K562 (cell line): ENCODE measurements around the gene FAM83G. TPM values are rescaled to one million over a fixed set of nuclear protein-coding genes. Genes with fewer than 3 reads are reported as not detected.
A peak's percentile ranks its signal among the peaks of the same experiment; 100 is the strongest.

Experiments used
- ATAC-seq: fragments of 200-7000 bp; cut with Tn5 transposase; 3 replicates; pipeline ENCODE4 v1.9.1; 2020; ENCODE audit warnings: moderate library complexity
- BruUV-seq: library from RNA; stranded (reverse); fragments of 400-500 nt; replicated peaks from 2 replicates; lab custom pipeline; 2021; lab: Mats Ljungman, UMichigan
- CTCF ChIA-PET: fragments of 300-600 bp; formaldehyde crosslinking; extraction: SDS; loops from one replicate; lab custom pipeline; 2021; ENCODE audit warnings: low intra/inter-chr PET ratio; lab: Yijun Ruan, JAX
- POLR2A ChIA-PET: fragments of 300-600, 350-650 bp; sonication (Branson Sonifier 250); formaldehyde crosslinking; extraction: SDS; loops from one replicate; lab custom pipeline; 2021; ENCODE audit warnings: antibody characterized with exemption, inconsistent platforms; lab: Yijun Ruan, JAX
- DNase-seq, 4 experiments: peaks; one replicate each; pipeline versions ENCODE4 v3.0.0 to v3.0.0-alpha.2; 2011 to 2018; ENCODE audit warnings: low spot score in 3 of 4, mixed read lengths in 3 of 4; ENCODE audit errors: extremely low read depth in 1 of 4
- FAIRE-seq: peaks from 2 replicates; lab custom pipeline; 2011; peaks lifted over from hg19 to GRCh38; lab: Jason Lieb, UNC
- H2AFZ ChIP-seq: 2 replicates; pipeline ENCODE4 v1.6.0; 2011; ENCODE audit warnings: low read depth, low read length, control low read depth, inconsistent platforms
- H3K27ac ChIP-seq: fragments of 200-600 bp; 3 replicates; pipeline ENCODE4 v1.8.0; 2011; ENCODE audit warnings: low read depth, mild to moderate bottlenecking, control low read depth, inconsistent platforms, low read length, moderate library complexity, mixed read lengths; ENCODE audit errors: extremely low read depth
- H3K27me3 ChIP-seq, 2 experiments: fragments of 300-600 bp in 1 of 2; 2 replicates in 1 of 2; 3 replicates in 1 of 2; pipeline versions ENCODE4 v1.6.0 to v1.8.0; 2011; ENCODE audit warnings: inconsistent platforms in 2 of 2, low read length in 2 of 2, mild to moderate bottlenecking in 1 of 2, mixed read lengths in 1 of 2, moderate library complexity in 1 of 2; ENCODE audit not compliant: control insufficient read depth in 2 of 2, insufficient read depth in 2 of 2
- H3K36me3 ChIP-seq: fragments of 300-600 bp; 3 replicates; pipeline ENCODE4 v1.8.0; 2011; ENCODE audit warnings: mild to moderate bottlenecking, low read length, inconsistent platforms; ENCODE audit not compliant: control insufficient read depth, insufficient read depth
- H3K4me1 ChIP-seq, 2 experiments: fragments of 200-600 bp in 1 of 2; replicated peaks in 1 of 2; 2 replicates in 1 of 2; 3 replicates in 1 of 2; pipeline versions ENCODE4 v1.5.1 to v1.8.0; 2011; ENCODE audit warnings: inconsistent platforms in 2 of 2, low read length in 2 of 2, mild to moderate bottlenecking in 1 of 2, mixed read lengths in 1 of 2, moderate library complexity in 1 of 2; ENCODE audit not compliant: control insufficient read depth in 2 of 2, insufficient read depth in 2 of 2
- H3K4me2 ChIP-seq: 2 replicates; pipeline ENCODE4 v1.6.1; 2011; ENCODE audit warnings: low read length, control low read depth, inconsistent platforms, mixed read lengths; ENCODE audit not compliant: insufficient read depth
- H3K4me3 ChIP-seq: fragments of 200-600 bp; sonication (generic), shearing (Covaris generic); 2 replicates; pipeline ENCODE4 v1.5.1; 2016; ENCODE audit warnings: control low read depth, inconsistent platforms
- H3K79me2 ChIP-seq: fragments of 200-600 bp; 3 replicates; pipeline ENCODE4 v1.8.0; 2011; ENCODE audit warnings: low read length, inconsistent platforms; ENCODE audit not compliant: control insufficient read depth, insufficient read depth
- H3K9ac ChIP-seq, 2 experiments: 2 replicates each; pipeline versions ENCODE4 v1.6.0 to v1.6.1; 2011; ENCODE audit warnings: low read depth in 2 of 2, low read length in 2 of 2, control low read depth in 1 of 2, inconsistent platforms in 1 of 2, mild to moderate bottlenecking in 1 of 2, mixed read lengths in 1 of 2; ENCODE audit not compliant: insufficient read depth in 1 of 2
- H3K9me1 ChIP-seq: one replicate; pipeline ENCODE4 v1.6.0; 2011; ENCODE audit warnings: inconsistent platforms, mild to moderate bottlenecking, low read length, moderate library complexity; ENCODE audit not compliant: control insufficient read depth, insufficient read depth
- H3K9me3 ChIP-seq: replicated peaks from 2 replicates; pipeline ENCODE4 v1.5.1; 2011; ENCODE audit warnings: low read depth, low read length, inconsistent platforms; ENCODE audit not compliant: control insufficient read depth, insufficient read depth
- H4K20me1 ChIP-seq: replicated peaks from 2 replicates; pipeline ENCODE4 v1.6.1; 2011; ENCODE audit warnings: low read length, inconsistent platforms, mixed read lengths; ENCODE audit not compliant: control insufficient read depth, insufficient read depth
- BACH1 ChIP-seq: fragments of 200-800 bp; sonication (Bioruptor generic); IDR thresholded peaks from 2 replicates; pipeline ENCODE4 v1.6.1; 2016; ENCODE audit warnings: missing genetic modification characterization, missing compliant biosample characterization
- DDX20 ChIP-seq: fragments of 450-650 bp; IDR thresholded peaks from 2 replicates; pipeline ENCODE4 v1.6.1; 2016; ENCODE audit warnings: missing genetic modification characterization, low read depth, mild to moderate bottlenecking, missing compliant biosample characterization, moderate library complexity
- MAX ChIP-seq: sonication (generic); formaldehyde crosslinking; IDR thresholded peaks from 2 replicates; pipeline ENCODE4 v1.9.0; 2022; ENCODE audit warnings: mild to moderate bottlenecking, missing genetic modification reagents
- REST ChIP-seq, 2 experiments: fragments of 450-650 bp; formaldehyde crosslinking in 1 of 2; IDR thresholded peaks; 2 replicates each; pipeline versions ENCODE4 v1.4.0 to v1.6.1; 2014 to 2020; ENCODE audit warnings: mild to moderate bottlenecking in 2 of 2, borderline replicate concordance in 1 of 2, low read depth in 1 of 2
- SIN3A ChIP-seq, 2 experiments: fragments of 150-350 bp in 1 of 2; IDR thresholded peaks; 2 replicates each; pipeline ENCODE4 v1.6.1; 2011 to 2016; ENCODE audit warnings: borderline replicate concordance in 2 of 2, low read depth in 2 of 2, low read length in 2 of 2, mild to moderate bottlenecking in 2 of 2, moderate library complexity in 2 of 2; ENCODE audit not compliant: control insufficient read depth in 1 of 2
- ZNF263 ChIP-seq: sonication (generic); formaldehyde crosslinking; IDR thresholded peaks from 2 replicates; pipeline ENCODE4 v1.8.0; 2022; ENCODE audit warnings: mild to moderate bottlenecking, missing genetic modification reagents, borderline replicate concordance
- ZNF707 ChIP-seq: fragments of 250-450 bp; sonication (Bioruptor Pico); conservative IDR thresholded peaks from 2 replicates; pipeline ENCODE4 v1.8.0; 2022; ENCODE audit warnings: inconsistent platforms, mild to moderate bottlenecking, moderate library complexity
- WGBS: fragments of 100-300 bp; shearing (Covaris generic); methylation state at CpG from one replicate; pipeline ENCODE4 v1.1.6; 2016; ENCODE audit warnings: low coverage, mixed read lengths; ENCODE audit not compliant: insufficient coverage; ENCODE audit errors: missing lambda C conversion rate; 5-methylcytosine and 5-hydroxymethylcytosine counted together
- in situ Hi-C: fragments of 300-500 bp; cut with MboI; formaldehyde crosslinking; loops from 4 replicates; pipeline ENCODE4 v1.15.0; 2018; ENCODE audit warnings: inconsistent platforms, mixed read lengths
- intact Hi-C: fragments of 100-400 bp; cut with micrococcal nuclease; formaldehyde crosslinking; loops from 2 replicates; pipeline ENCODE4 v1.14.2; 2022
- polyA plus RNA-seq, 8 experiments: library from polyadenylated mRNA; depleted of rRNA in 4 of 8; stranded (reverse) in 5 of 8; unstranded in 3 of 8; fragments of >200 nt; fragmentation: Nextera tagmentation in 2 of 8; fragmentation: Illumina TruSeq in 1 of 8; extraction: Ambion mirVana in 2 of 8; extraction: Trizol in 1 of 8; gene quantifications; 2 replicates each; pipeline versions ENCODE4 v1.2.1 to v1.2.3, GENCODE V29; 2011 to 2014; ENCODE audit warnings: inconsistent platforms in 1 of 8, missing spikeins in 1 of 8
- total RNA-seq, 7 experiments: library from RNA; depleted of rRNA in 6 of 7; stranded (reverse); fragments of >200 nt in 6 of 7; fragmentation: Illumina TruSeq in 2 of 7; extraction: Trizol in 2 of 7; gene quantifications; 2 replicates each; pipeline versions ENCODE4 v1.2.1 to v1.2.3, GENCODE V29; 2011 to 2021; ENCODE audit warnings: low replicate concordance in 1 of 7

The FAM83G gene
- total and polyA plus RNA-seq, 9 of the 15 experiments (the other 6 are each of a cell fraction or from before 2014, with no cell fraction given) = 0.04 to 10.3 (median 4.5) TPM; not detected in 1

DNA sequence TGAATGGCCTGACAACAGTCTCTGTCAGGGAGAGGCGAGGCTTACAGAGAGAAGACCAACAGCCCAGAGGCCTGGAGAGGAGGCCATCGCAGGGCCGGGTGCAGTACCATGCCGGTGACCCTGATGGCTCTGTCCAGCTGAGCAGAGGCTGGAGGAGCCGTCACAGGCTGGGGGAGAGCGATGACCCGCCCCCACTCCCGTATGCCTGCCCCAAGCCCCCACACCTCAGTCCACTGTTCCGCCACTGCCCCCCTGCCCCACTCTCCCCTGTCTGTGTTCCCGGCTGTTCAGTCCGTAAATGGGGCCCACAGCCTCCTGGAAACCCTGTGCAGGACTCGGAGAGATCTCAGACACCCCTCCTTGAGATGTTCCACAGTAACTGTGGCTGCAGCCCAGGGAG, 12.8 kb upstream of the FAM83G start:
- in situ Hi-C loops = loop anchor here (5.0 kb wide), 1 partner anchor 40 kb away; no protein-coding TSS in a partner anchor
- 20% methylated on average over 5 of the region's 12 CpGs for WGBS
- POLR2A ChIA-PET = no interaction called here

More for the DNA sequence above, 12.8 kb upstream of the FAM83G start:
- Histone ChIP-seq H2AFZ (no peak overlapping the region), H3K27ac (no peak overlapping the region), H3K9me1 (no peaks in the 10 kb centered on the region), H3K4me2 (no peak overlapping the region), H3K9me3 (no peaks in the 10 kb centered on the region), H3K36me3 (no peaks in the 10 kb centered on the region), H3K27me3 (no peaks in the 10 kb centered on the region), H3K4me1 (peaks cover 8 to 39% of the 10 kb centered on the region in 2 experiments; a peak in 4 of 5 replicates), H3K4me3 (no peak overlapping the region), H3K9ac (no peak overlapping the region; a peak in 1 of 4 replicates), H3K79me2 (no peaks in the 10 kb centered on the region), H4K20me1 (no peaks in the 10 kb centered on the region)
- BruUV-seq = no TSS peak
- intact Hi-C loops = no loop called here
- CTCF ChIA-PET = no interaction called here
- no peak for FAIRE-seq
- peak; percentile 28; the same call in 1 of the 3 replicates for ATAC-seq
- no peak for TF ChIP-seq BACH1 (tag)
- no peak for TF ChIP-seq REST (IDR thresholded peaks at IDR 0.05; ENCODE audit: borderline replicate concordance)
- no peak for TF ChIP-seq REST (CRISPR knock-in tag; IDR thresholded peaks at IDR 0.05; ENCODE audit: low read depth)
- no peak for TF ChIP-seq SIN3A (IDR thresholded peaks at IDR 0.05; ENCODE audit: borderline replicate concordance in 2 of 2, control insufficient read depth in 1 of 2, low read depth in 2 of 2, low read length in 2 of 2)
- no peak for TF ChIP-seq ZNF707 (CRISPR knock-in tag)
- no peak for TF ChIP-seq DDX20 (tag)
- no peak for TF ChIP-seq ZNF263 (CRISPR knock-in tag)
- no peak for TF ChIP-seq MAX
- no peak for DNase-seq
